ENCODE measurements around the gene GEN1. TPM values are rescaled to one million over a fixed set of nuclear protein-coding genes. Genes with fewer than 3 reads are reported as not detected.

Gene GEN1
- total RNA-seq, 1 donor from 2014 or later, result 43.5 TPM

DNA sequence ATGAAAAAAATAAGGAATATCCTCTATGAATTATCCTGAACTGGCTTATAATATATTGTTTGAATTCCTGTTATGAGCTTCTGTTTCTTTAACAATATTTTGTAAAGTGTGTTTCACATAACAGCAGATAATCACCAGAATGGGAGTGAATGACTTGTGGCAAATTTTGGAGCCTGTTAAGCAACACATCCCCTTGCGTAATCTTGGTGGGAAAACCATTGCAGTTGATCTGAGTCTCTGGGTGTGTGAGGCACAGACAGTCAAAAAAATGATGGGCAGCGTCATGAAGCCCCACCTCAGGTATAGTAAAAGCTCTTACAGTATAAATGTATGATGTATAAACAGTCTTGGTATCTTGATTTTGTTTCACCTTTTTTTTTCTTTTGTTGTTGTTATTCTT lies 5.9 kb downstream of the GEN1 start:
- Histone ChIP-seq H3K36me3 (peaks cover 12% of the 10 kb centered on the region), H2AFZ (replicated peaks) (no peak overlapping the region), H3K27me3 (no peaks in the 10 kb centered on the region), H3K9ac (no peak overlapping the region), H3K4me3 (no peak overlapping the region), H3K79me2 (ENCODE audit: low read depth) (peaks cover 64% of the 10 kb centered on the region), H3K4me2 (no peak overlapping the region), H3K9me3 (ENCODE audit: low read depth) (no peaks in the 10 kb centered on the region), H3F3A (ENCODE audit: low read depth) (peaks cover 4% of the 10 kb centered on the region), H4K20me1 (ENCODE audit: low read depth) (peaks cover 13% of the 10 kb centered on the region), H3K27ac (no peak overlapping the region), H3K4me1 (peaks cover 16% of the 10 kb centered on the region)
- Mint-ChIP-seq H3K27ac (no peak overlapping the region), H3K27me3 (ENCODE audit: insufficient read depth, low read depth) (no peaks in the 10 kb centered on the region), H3K36me3 (peaks cover 8% of the 10 kb centered on the region), H3K4me1 (peaks cover 15% of the 10 kb centered on the region), H3K9me3 (no peaks in the 10 kb centered on the region), H3K4me3 (no peak overlapping the region)
- no peak for TF ChIP-seq EZH2phosphoT487 (IDR thresholded peaks at IDR 0.05)
- no peak for TF ChIP-seq EZH2 (IDR thresholded peaks at IDR 0.05)
- TF ChIP-seq, protein P1, sequence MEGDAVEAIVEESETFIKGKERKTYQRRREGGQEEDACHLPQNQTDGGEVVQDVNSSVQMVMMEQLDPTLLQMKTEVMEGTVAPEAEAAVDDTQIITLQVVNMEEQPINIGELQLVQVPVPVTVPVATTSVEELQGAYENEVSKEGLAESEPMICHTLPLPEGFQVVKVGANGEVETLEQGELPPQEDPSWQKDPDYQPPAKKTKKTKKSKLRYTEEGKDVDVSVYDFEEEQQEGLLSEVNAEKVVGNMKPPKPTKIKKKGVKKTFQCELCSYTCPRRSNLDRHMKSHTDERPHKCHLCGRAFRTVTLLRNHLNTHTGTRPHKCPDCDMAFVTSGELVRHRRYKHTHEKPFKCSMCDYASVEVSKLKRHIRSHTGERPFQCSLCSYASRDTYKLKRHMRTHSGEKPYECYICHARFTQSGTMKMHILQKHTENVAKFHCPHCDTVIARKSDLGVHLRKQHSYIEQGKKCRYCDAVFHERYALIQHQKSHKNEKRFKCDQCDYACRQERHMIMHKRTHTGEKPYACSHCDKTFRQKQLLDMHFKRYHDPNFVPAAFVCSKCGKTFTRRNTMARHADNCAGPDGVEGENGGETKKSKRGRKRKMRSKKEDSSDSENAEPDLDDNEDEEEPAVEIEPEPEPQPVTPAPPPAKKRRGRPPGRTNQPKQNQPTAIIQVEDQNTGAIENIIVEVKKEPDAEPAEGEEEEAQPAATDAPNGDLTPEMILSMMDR (IDR thresholded peaks at IDR 0.05), result no peak
- DNase-seq (ENCODE audit: low spot score), result no peak

DNA sequence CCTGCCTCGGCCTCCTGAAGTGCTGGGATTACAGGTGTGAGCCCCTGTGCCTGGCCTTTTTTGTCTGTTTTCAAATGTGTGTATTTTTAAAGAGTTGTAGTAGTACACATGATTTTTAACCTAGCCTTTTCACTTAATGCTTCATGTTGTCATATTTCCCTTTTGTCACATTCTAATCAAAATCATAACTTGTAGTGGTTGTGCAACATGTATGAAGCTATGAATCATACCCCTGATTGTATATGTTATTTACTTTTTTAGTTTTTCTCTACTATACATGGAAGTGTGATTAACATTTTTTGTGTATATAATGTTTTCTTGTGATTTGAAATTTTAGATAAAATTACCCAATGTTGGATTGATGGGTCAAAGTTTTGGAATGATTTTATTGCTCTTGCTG lies 8.5 kb downstream of the GEN1 start:
- H3K4me3 Mint-ChIP-seq, result no peak overlapping the region
- no peaks in the 10 kb centered on the region for H3K27me3 Mint-ChIP-seq (ENCODE audit: insufficient read depth, low read depth)
- no peak for DNase-seq (ENCODE audit: low spot score)
- H3K27ac ChIP-seq, result no peak overlapping the region
- H3K27ac Mint-ChIP-seq, result no peak overlapping the region
- H3K4me3 ChIP-seq, result no peak overlapping the region
- H3K36me3 ChIP-seq, result peaks cover 18% of the 10 kb centered on the region
- H3K27me3 ChIP-seq, result no peaks in the 10 kb centered on the region
- no peaks in the 10 kb centered on the region for H3K9me3 ChIP-seq (ENCODE audit: low read depth)
- H2AFZ ChIP-seq (replicated peaks), result no peak overlapping the region
- H3K9me3 Mint-ChIP-seq, result no peaks in the 10 kb centered on the region
- peaks cover 1% of the 10 kb centered on the region for H4K20me1 ChIP-seq (ENCODE audit: low read depth)
- TF ChIP-seq EZH2 (IDR thresholded peaks at IDR 0.05), result no peak
- TF ChIP-seq EZH2phosphoT487 (IDR thresholded peaks at IDR 0.05), result no peak
- TF ChIP-seq, protein P1 (IDR thresholded peaks at IDR 0.05), result no peak
- no peaks in the 10 kb centered on the region for H3K4me1 Mint-ChIP-seq
- H3K4me2 ChIP-seq, result no peak overlapping the region
- no peak overlapping the region for H3K9ac ChIP-seq
- peaks cover 10% of the 10 kb centered on the region for H3K36me3 Mint-ChIP-seq
- peaks cover 38% of the 10 kb centered on the region for H3K79me2 ChIP-seq (ENCODE audit: low read depth)
- no peaks in the 10 kb centered on the region for H3K4me1 ChIP-seq
- H3F3A ChIP-seq (ENCODE audit: low read depth), result peaks cover 8% of the 10 kb centered on the region

DNA sequence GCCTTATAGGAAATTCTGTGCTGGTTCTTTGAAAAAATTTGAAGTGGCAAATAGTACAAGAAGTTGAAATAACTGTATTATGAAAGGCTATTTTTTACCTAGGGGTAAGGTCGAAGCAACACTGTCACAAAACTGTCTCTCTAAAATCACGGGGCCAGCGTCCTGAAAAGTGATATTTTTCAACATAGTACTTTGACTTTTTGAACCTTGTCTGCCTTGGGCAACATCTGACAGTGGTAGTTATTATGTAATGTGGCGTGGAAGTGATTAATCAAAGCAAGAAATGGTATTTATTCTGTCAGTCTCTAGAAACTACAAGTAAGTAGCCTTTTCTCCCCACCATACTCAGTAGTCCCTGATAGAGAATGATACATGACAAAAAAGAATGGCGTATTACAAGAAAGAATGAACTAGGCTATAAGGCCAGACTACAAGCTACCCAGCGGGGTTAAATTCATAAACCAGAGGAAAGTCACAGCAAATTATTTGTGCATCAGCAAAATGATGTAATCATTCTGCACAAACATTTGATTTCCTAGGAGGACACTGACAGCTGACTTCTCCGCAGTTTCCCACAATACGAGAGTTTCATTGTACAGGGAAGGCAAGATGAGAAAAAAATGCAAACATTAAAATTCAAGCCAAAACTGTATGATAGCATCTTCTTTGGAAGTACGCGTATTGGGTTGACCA lies 9.8 kb downstream of the GEN1 start:
- H3K36me3 Mint-ChIP-seq, result peaks cover 10% of the 10 kb centered on the region
- H3K4me1 Mint-ChIP-seq, result no peaks in the 10 kb centered on the region

More for the DNA sequence above, 9.8 kb downstream of the GEN1 start:
- H3K79me2 ChIP-seq (ENCODE audit: low read depth), result peaks cover 24% of the 10 kb centered on the region
- no peaks in the 10 kb centered on the region for H3K9me3 Mint-ChIP-seq
- no peak overlapping the region for H3K9ac ChIP-seq
- H3K4me3 ChIP-seq, result no peak overlapping the region
- no peaks in the 10 kb centered on the region for H3K27me3 ChIP-seq
- no peak overlapping the region for H2AFZ ChIP-seq (replicated peaks)
- H3K36me3 ChIP-seq, result peaks cover 31% of the 10 kb centered on the region
- peaks cover 18% of the 10 kb centered on the region for H3F3A ChIP-seq (ENCODE audit: low read depth)
- no peaks in the 10 kb centered on the region for H3K4me1 ChIP-seq
- peaks cover 3% of the 10 kb centered on the region for H4K20me1 ChIP-seq (ENCODE audit: low read depth)
- TF ChIP-seq, protein P1 (IDR thresholded peaks at IDR 0.05), result no peak
- TF ChIP-seq EZH2 (IDR thresholded peaks at IDR 0.05) (no peak), EZH2phosphoT487 (IDR thresholded peaks at IDR 0.05) (no peak)
- no peaks in the 10 kb centered on the region for H3K9me3 ChIP-seq (ENCODE audit: low read depth)
- no peaks in the 10 kb centered on the region for H3K27me3 Mint-ChIP-seq (ENCODE audit: insufficient read depth, low read depth)
- no peak overlapping the region for H3K27ac ChIP-seq
- no peak overlapping the region for H3K4me3 Mint-ChIP-seq
- no peak overlapping the region for H3K27ac Mint-ChIP-seq
- H3K4me2 ChIP-seq, result no peak overlapping the region
- DNase-seq (ENCODE audit: low spot score), result no peak
